GM21423 (cell line): ENCODE data around the gene CTDP1.

Source experiments
- ATAC-seq: cut with Tn5 transposase; IDR thresholded peaks from one replicate; pipeline ENCODE4 v1.9.1; 2021; ENCODE audit warnings: mild to moderate bottlenecking, moderate library complexity; ENCODE audit not compliant: unreplicated experiment

The CTDP1 gene, protein sequence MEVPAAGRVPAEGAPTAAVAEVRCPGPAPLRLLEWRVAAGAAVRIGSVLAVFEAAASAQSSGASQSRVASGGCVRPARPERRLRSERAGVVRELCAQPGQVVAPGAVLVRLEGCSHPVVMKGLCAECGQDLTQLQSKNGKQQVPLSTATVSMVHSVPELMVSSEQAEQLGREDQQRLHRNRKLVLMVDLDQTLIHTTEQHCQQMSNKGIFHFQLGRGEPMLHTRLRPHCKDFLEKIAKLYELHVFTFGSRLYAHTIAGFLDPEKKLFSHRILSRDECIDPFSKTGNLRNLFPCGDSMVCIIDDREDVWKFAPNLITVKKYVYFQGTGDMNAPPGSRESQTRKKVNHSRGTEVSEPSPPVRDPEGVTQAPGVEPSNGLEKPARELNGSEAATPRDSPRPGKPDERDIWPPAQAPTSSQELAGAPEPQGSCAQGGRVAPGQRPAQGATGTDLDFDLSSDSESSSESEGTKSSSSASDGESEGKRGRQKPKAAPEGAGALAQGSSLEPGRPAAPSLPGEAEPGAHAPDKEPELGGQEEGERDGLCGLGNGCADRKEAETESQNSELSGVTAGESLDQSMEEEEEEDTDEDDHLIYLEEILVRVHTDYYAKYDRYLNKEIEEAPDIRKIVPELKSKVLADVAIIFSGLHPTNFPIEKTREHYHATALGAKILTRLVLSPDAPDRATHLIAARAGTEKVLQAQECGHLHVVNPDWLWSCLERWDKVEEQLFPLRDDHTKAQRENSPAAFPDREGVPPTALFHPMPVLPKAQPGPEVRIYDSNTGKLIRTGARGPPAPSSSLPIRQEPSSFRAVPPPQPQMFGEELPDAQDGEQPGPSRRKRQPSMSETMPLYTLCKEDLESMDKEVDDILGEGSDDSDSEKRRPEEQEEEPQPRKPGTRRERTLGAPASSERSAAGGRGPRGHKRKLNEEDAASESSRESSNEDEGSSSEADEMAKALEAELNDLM

DNA sequence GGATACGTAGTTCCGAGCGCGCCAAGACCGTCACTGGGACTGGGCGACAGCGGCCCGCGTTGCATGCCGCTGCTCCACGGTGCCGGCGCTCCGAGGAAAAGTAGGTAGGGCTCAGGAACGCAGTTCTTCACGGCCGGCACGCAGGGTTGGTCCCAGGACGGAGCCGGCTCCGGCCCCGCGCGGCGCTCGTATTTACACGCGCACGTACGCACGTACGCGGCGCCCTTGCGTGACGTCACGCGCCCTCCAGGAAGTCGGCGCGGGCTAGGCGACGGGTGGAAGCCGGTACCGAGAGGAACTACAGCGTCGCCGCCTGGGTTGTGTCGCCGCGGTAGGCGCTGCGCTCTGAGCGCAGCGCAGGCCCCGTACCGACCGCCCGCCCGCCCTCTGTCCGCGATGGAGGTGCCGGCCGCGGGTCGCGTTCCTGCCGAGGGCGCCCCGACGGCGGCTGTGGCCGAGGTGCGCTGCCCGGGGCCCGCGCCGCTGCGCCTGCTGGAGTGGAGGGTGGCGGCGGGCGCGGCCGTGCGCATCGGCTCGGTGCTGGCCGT is at the start of gene CTDP1:
Gene CTDP1 (plus strand): TSS at position 252 of the 548 bp plus-strand sequence. CDS start 145 bp downstream, at position 397.
- ATAC-seq, result peak; percentile 58

DNA sequence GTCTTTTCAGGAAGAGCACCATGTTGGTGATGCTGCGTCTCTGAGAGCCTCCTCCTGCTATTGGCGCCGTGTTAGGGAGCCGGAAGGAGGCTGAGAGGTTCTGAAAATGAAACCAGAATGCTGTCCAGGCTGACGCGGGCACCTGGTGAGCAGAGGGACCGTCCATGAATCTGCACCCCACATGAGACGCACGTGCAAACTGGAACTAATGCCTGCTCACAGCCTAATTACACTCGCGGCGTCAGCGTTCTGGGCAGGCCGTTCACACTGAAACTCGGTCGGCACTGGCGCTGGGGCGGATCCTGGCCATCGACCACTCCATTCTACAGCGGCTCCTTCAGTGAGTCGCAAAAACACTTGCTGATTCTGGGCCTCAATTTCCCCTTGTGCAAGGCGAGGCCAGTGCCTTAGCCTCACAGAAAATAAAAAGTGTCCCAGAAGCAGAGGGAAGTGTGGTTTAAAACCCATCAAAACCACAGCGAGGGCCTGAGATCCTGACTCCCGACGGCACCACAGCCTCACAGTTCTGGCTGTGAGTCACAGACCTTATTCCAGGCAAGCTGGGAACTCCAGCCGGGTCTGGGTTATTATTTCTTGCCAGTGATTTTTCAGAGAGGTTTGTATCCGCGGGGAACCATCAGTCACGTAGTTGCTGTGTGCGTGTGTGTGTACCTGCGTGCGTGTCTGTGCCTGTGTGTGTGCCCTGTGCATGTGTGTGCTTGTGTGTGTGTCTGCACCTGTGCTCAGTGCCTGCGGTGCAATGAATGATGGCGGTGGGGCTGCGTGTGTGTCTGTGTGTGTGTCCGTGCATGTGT is 49.1 kb upstream of the CTDP1 start:
- no peak for ATAC-seq

DNA sequence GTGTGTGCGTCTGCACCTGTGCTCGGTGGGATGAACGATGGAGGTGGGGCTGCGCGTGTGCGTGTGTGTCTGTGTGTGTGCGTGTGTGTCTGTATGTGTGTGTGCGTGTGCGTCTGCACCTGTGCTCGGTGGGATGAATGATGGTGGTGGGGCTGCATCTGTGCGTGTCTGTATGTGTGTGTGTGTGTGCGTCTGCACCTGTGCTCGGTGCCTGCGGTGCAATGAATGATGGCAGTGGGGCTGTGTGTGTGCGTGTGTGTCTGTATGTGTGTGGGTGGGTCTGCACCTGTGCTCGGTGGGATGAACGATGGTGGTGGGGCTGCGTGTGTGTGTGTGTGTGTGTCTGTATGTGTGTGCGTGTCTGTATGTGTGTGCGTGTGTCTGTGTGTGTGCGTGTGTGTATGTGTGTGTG is 48.5 kb upstream of the CTDP1 start:
- no peak for ATAC-seq

DNA sequence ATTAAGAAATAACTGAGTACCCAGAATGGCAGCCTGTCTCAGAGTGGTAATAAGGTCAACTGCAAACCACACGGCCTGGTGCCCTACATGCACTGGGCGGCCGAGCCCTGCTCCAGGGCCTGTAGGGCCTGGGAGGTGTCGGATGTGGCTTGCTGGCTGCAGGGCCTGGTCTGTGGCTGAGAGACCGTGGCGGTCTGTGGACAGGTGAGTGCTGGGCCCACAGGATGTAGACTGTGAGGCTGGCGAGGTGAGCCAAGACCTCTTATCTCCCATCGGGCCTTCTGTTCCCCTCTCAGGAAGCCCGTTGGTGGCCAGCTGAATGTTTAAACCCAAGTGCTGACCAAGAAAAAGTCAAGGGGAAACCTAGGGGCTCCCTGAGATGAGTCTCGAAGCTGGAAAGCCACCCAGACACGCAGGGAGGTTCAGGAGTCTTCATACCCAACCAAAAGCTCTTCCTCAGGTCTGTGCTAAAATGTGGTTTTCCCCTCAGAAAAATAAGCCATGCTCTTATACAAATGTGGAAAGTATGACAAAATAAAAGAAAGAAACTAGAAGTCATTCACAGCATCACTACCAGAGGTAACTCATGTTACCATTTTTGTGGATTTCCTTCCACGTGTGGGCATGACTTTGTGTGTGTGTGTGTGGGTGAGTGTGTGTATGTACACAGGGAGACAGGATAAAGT is 47.7 kb upstream of the CTDP1 start:
- no peak for ATAC-seq

DNA sequence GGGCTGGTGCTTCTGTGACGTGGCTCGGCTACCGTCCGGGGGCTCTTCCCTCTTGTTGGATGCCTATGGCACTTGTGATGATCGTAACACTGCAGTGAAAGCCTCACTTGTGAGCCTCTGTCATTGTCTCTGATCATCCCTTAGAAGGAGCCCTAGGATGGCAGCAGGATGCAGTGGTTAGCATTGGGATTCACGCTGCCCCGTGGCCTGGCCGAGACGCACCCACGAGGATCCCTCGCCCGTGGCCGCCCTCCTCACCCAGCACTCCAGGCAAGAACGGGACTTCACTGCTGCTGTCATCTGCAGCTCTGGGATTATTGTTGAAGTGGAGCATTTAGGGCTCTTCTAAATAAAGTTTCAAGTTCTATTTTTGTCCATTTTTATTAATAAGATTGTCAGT is 46.8 kb upstream of the CTDP1 start:
- no peak for ATAC-seq

DNA sequence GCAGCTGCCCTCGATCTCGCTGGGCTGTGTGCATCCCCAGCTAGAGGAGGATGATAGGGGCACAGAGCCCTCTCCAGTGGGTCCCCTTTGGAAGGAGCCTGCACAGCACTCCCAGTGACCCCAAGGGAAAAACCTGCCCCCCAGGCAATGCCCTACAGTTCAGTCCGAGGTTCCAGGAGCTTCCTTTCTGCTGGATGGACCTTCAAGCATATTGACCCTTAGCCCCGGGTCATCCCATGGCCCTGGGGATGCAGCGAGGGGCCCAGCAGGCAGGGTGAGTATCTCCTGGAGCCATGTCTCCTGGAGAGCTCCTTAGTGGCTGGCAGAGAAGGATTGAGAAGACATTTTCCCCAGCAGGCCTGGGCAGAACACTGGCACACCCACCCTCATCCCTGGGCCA is 45.4 kb upstream of the CTDP1 start:
- ATAC-seq, result no peak

DNA sequence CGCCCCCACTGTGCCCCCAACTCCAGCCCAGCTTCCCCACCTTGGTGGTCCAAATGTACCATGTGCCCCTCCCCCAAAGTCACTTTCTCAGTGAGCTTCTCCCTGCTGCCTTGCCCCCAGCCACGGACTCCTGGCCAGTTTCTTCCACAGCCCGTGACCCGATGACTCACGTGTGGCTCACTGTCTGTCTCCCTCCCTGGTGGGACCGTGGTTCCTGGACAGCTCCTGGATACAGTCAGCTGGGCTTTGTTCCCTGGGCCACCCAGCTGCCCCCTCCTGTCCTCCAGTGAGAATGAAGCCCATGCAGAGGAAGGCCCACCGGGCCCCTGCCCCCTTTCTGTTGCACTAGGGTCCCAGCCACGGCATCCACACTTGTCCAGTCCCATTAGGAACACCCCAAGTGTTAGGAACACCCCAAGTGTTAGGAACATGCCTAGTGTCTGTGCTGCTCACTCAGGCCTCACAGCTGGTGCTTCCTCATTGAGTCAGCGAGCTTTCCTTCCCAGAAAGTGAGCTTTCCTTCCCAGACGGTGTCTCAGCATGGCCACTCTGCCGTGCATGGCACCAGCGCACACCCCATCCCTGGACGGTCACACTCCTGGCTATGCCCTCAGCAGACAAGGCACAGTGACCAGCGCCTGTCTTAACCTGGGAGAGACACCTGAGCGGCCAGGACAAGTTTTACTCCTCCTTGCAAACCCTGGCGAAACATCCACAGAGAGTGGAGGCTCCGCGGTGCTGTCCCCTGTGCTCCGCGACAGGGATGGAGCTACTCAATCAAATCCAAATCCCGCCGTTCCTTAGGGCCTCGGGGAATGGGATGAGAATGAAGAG is 44.8 kb upstream of the CTDP1 start:
- no peak for ATAC-seq

DNA sequence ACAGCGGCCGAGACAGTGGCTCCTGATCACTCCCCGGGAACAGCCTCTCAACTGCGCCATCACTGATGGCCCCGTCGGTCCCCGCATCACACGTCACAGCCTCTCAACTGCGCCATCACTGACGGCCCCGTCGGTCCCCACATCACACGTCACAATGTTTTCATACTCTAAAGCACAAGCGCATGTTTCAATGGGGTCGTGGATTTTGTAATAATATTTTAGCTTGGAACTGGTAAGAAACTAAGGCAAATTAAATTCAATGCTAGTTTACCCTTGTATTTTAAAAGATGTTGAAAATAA is 44.2 kb upstream of the CTDP1 start:
- no peak for ATAC-seq

DNA sequence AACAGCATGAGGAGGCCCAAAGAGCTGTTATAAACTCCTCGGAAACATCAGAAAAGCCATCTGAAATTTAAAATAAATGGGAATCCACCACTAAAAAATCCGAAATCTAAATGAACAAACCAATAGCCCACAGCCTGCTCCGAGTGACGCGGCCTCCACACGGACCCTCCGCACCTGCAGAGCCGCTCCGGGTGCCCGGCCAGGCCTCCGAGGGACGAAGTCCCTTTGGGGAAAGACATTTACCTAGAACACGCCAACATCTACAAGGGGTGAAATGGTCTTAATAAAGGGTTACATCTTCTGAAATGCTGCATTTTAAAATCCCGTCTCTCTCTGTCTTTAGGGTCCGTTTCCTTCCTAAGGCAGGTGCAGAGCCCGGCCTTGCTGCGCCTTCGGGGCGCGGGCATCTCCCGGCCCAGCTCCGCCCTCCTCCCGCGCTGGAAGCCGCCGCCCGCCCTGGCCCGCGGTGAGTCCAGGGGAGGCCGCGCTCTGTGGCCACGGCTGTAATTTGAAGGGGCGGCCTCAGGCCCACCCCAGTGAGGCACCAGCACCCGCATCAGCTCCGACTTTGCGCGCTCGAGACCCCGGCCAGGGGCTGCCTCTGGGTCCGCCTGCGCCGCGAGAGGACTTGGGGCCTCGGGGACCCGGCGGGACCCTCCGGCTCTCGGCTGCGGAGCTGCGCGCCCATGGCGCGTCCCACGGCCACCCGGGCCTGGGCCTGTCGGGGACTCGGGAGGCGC is 42.3 kb upstream of the CTDP1 start:
- ATAC-seq, result no peak

DNA sequence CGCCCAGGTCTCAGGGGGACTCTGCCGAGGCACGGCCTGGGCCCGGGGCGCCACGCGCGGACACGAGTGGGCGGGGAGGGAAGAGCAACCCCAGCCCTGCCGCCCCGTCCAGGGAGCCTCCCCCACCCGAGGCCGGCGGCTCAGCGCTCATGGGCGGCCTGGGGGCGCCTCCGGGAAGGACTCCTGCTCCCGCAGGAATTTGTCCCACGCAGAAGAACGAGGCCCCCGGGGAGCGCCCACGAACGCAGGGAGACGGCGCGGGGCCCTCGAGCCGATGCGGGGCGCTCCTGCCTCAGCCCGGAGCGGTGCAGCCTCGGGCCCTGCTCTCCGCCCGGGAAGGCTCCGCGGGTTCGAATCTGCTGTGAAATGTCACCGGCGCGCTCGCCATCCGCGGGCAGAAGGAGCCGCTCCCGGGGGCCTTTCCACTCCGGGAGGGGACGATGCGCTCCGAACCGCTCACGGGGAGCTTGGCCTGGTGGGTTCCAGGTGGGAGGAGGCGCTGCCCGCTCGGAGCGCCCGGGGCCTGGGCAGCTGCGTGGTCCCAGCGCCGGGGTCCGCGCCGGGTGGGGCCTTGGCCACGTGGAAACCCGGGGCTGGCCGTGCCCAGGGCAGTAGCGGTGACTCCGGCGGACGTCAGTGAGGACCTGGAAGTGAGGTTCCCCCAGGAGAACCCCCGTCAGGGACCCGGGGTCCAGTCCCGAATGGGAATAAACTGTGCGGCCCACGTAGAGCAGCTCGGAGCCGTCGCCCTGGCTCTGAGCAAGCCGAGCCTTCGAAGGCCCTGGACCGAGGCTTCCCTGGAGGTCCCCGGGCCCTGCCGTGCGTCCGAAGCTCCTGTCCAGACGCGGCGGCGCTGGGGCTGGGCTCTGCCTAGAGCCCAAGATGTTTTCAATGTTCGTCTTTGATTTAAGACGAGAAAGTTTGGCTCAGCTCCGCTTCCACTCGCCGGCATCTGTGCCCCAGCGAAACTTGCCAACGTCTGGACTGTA is 41.4 kb upstream of the CTDP1 start:
- ATAC-seq, result no peak

DNA sequence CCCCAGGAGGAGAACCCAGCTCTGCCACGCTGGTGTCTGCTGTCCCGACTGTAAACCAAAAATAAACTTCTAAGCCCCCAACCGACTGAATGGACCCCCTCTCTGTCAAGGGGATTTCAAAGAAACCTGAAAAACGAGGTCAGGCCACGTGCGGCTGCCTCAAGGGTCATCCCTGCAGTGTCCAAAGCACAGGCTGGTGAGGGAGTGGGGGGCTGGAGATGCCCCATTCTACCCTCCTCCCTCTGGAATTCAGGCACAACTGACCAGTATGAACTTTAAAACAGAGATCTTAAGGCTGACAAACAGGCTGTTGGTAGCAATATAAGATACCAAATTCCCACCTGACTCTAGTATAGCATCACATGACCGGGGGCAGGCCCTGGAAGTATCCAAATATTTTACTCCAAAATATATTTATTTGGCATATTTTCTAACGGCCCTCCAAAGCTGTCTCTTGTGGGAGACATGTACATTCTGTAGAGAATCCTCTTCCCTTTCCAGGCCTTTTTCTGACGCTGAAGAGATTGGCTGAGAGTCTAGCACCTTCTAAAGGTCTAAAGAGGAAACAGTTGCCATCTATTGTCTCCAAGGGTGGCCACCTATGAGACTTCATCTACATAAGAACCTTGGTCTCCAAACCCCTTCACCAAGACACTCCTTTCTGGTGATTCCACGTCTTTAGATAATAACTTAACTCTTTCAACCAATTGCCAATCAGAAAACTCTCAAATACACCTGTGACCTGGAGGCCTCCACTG is 40.4 kb upstream of the CTDP1 start:
- no peak for ATAC-seq

DNA sequence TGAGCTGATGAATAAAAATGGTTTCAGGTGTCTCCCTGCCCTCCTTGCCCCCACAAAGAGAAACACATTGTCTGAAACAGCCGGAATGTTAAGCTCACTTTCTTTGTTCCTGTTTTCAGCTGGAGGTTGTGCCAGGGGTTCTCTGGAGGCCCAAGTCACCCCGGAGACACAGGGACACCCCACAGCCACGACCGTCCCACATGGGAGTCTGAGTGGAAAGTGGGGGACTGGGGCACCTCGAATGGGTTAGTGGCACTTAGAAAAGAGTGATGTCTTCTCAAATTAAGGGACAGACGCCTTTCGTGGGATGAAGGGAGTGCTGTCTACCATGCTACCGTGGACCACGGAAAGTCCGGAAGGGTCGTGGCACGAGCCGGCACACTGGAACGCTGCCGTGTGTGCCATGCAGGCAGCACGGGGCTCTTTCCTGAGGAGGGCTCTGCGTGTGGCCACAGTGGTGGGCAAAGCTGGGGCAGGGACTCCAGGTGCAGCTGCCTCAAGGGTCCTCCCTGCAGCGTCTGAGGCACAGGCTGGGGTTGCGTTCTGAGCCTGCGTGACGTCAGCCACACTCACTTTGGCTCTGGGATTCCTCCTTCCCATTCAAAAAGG is 39.4 kb upstream of the CTDP1 start:
- ATAC-seq, result no peak

DNA sequence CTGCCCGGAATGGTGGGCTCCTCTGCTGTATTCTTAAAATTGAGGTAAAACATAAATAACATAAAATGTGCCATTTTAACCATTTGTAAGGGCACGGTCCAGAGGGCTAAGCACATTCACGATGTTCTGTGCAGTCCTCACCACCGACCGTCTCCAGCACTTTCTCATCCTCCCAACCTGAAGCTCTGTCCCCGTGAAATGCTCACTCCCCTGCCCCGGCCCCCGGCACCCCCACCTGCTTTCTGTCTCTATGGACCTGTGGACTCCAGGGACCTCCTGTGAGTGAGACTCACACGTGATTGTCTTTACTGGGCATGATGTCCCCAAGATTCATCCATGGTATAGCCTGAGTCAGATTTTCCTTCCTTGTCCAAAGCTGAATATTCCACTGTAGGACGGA is 38.7 kb upstream of the CTDP1 start:
- no peak for ATAC-seq

DNA sequence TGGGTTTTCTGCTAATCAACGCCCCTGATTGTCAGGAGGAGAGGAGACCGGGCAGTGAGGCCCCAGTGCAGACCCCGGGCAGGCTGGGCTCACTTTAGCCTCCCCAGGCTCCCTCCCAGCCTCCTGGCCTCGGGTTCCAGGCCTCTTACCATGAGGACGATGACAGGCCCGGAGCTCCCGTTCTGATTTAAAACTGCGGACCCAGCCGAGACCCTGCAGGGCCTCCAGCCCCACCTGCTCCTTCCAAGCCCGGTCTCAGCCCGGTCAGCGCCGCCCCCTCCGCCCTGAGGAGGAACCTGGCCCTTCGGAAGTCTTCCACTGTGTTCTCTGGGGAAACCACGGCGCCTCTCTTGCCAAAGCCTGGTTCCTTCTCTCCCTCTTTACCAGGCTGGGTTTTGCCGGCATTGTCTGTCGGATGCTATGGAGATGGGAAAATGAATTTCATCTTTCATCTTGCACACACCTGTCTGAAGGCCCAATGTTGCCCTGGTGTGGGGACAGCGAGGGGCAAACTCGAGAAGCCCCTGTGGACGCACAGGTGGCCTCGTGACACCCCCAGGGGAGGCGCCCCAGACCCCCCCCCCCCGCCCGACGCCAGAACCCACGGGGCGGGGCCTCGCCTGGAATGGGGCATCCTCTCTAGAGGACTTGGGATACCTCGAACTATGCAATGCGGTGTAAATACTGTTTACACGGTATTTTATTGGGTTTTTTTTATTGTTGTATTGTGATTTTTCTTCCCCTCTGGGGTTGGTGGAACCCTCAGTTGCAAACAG is 37.7 kb upstream of the CTDP1 start:
- ATAC-seq, result no peak

DNA sequence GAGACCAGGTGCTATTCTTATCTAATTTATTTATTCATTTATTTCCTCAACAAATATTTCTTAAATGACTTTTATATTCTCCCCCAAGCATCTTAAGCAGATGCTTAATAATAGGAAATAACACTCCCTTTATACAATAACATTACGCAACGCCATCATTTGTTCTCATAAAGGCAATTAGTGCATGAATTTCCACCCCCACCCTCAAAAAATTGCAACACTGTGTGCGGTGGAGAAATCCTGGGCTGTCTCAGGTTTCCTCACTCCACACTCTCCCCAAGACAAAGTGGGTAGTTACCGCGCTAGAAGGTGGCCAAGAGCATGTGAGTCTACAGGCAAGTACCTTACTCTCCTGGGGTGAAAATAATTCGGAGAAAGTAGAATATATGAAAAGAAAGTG is 37.0 kb upstream of the CTDP1 start:
- no peak for ATAC-seq
